CD4-positive, CD25-positive, alpha-beta regulatory T cell (primary cell): ENCODE results near the gene SDHA. TPM values are rescaled to one million over a fixed set of nuclear protein-coding genes. Genes with fewer than 3 reads are reported as not detected.
"Not testable (repeated sequence)": the region's sequence is repeated elsewhere in the genome, so short reads cannot be mapped to it uniquely, and the experiment has no call there.

Experiments used
- ATAC-seq, 2 donors: fragments of 150-1000 bp; cut with Tn5 transposase; one replicate each; pipeline ENCODE4 v1.10.0; 2021; ENCODE audit warnings: low read depth in 2 of 2, moderate number of reproducible peaks in 2 of 2, moderate library complexity in 1 of 2
- DNase-seq, 3 donors: peaks; one replicate each; pipeline versions ENCODE4 v3.0.0 to v3.0.0-alpha.2; 2012 to 2022; ENCODE audit warnings: mixed read lengths in 1 of 3
- H3K27ac ChIP-seq: one replicate; pipeline ENCODE4 v1.7.0; 2013; ENCODE audit warnings: mild to moderate bottlenecking, low read length; ENCODE audit not compliant: insufficient read depth, poor library complexity, severe bottlenecking
- H3K27me3 ChIP-seq: one replicate; pipeline ENCODE4 v1.7.0; 2013; ENCODE audit warnings: low read length; ENCODE audit not compliant: control insufficient read depth, insufficient read depth
- H3K36me3 ChIP-seq: one replicate; pipeline ENCODE4 v1.7.0; 2013; ENCODE audit warnings: mild to moderate bottlenecking, low read length, moderate library complexity; ENCODE audit not compliant: control insufficient read depth, insufficient read depth
- H3K4me1 ChIP-seq: 2 replicates; pipeline ENCODE4 v1.7.0; 2013; ENCODE audit warnings: mild to moderate bottlenecking, low read length; ENCODE audit not compliant: insufficient read depth, control insufficient read depth, poor library complexity, severe bottlenecking
- H3K4me3 ChIP-seq: one replicate; pipeline ENCODE4 v1.7.0; 2013; ENCODE audit warnings: low read depth, mild to moderate bottlenecking, low read length, moderate library complexity
- H3K9me3 ChIP-seq, 2 experiments: 1 replicate in 1 of 2; 2 replicates in 1 of 2; pipeline ENCODE4 v1.7.0; 2013; ENCODE audit warnings: low read length in 2 of 2, mild to moderate bottlenecking in 1 of 2, moderate library complexity in 1 of 2; ENCODE audit not compliant: control insufficient read depth in 2 of 2
- H3K27ac Mint-ChIP-seq, 3 donors: one replicate each; pipeline ENCODE4 v1.8.0; 2020 to 2022; ENCODE audit warnings: mild to moderate bottlenecking in 3 of 3, mixed read lengths in 3 of 3, moderate library complexity in 2 of 3
- H3K27me3 Mint-ChIP-seq: one replicate; pipeline ENCODE4 v1.8.0; 2022; ENCODE audit warnings: mild to moderate bottlenecking, mixed read lengths
- H3K36me3 Mint-ChIP-seq: one replicate; pipeline ENCODE4 v1.8.0; 2020; ENCODE audit warnings: mixed read lengths
- H3K4me1 Mint-ChIP-seq, 4 donors: one replicate each; pipeline ENCODE4 v1.8.0; 2020 to 2022; ENCODE audit warnings: mixed read lengths in 4 of 4, mild to moderate bottlenecking in 1 of 4
- H3K4me3 Mint-ChIP-seq, 4 donors: one replicate each; pipeline ENCODE4 v1.8.0; 2020 to 2022; ENCODE audit warnings: mild to moderate bottlenecking in 4 of 4, mixed read lengths in 4 of 4, moderate library complexity in 3 of 4
- H3K9me3 Mint-ChIP-seq, 7 donors: one replicate each; pipeline ENCODE4 v1.8.0; 2020 to 2022; ENCODE audit warnings: mixed read lengths in 7 of 7, mild to moderate bottlenecking in 3 of 7, moderate library complexity in 2 of 7
- polyA plus RNA-seq, 4 donors: library from polyadenylated mRNA; unstranded; fragments of 300-500 nt; fragmentation: Illumina TruSeq; gene quantifications; one replicate each; pipeline ENCODE4 v1.2.3, GENCODE V29; 2021
- total RNA-seq: library from RNA; stranded (reverse); gene quantifications from one replicate; pipeline ENCODE4 v1.2.3, GENCODE V29; 2022

The SDHA gene
- total and polyA plus RNA-seq, 5 donors from 2014 or later = 211 to 290 (median 235) TPM

DNA sequence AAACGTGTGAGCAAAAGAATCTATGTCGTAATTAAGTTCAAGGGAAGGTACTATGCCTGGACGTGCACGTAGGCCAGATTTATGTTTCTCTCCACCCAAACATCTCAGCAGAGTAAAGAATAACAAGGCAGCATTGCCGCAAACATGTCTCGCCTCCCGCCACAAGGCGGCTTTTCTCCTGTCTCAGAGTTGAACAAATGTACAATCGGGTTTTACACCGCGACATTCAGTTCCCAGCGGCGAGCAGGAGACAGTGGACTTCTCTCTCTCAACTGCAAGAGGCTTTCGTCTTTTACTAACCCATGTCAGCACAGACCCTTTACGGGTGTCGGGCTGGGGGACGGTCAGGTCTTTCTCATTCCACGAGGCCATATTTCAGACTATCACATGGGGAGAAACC lies 21.1 kb upstream of the SDHA start:
- not testable (repeated sequence) for H3K27me3 Mint-ChIP-seq

DNA sequence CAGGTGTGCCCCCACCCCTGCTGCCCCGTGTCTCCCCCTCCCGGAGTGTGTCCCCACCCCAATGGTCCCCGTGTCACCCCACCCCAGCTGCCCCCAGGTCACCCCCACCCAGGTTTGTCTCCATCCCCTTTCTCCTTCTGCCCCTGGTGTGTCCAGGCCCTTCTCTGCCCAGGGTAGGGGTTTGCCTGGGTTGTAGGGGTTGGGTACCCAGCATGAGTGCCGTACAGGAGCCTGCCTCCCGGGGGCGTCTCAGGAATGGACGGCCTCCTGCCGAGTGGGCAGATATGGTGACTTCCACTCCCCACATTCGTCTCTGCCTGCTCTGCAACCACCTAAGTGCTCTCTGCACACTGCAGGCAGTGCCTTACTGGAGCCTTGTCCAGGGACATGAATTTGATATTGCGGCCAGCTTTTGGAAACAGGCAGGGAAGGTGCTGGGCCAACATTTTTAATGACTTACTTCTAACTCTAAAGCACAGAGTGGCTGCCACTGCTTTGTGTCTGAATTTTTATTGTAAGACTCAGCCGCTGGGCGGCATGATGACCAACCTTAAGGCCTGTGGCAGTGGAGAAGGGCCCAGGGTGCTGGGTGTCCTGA lies 20.1 kb upstream of the SDHA start:
- no peaks in the 10 kb centered on the region for H3K9me3 ChIP-seq
- H3K9me3 Mint-ChIP-seq = no peaks in the 10 kb centered on the region
- no peaks in the 10 kb centered on the region for H3K36me3 Mint-ChIP-seq
- DNase-seq (no peak), ATAC-seq (no peak)
- H3K4me3 ChIP-seq = no peak overlapping the region
- H3K4me1 ChIP-seq = no peaks in the 10 kb centered on the region
- no peak overlapping the region for H3K4me3 Mint-ChIP-seq
- peaks cover 0 to 6% (median 2%) of the 10 kb centered on the region in 4 donors for H3K4me1 Mint-ChIP-seq
- no peak overlapping the region for H3K27ac Mint-ChIP-seq
- no peaks in the 10 kb centered on the region for H3K27me3 ChIP-seq
- H3K27me3 Mint-ChIP-seq = no peaks in the 10 kb centered on the region
- H3K27ac ChIP-seq = no peak overlapping the region
- no peaks in the 10 kb centered on the region for H3K36me3 ChIP-seq

More for the DNA sequence above, 21.1 kb upstream of the SDHA start:
- not testable (repeated sequence) for H3K4me1 Mint-ChIP-seq, H3K4me3 Mint-ChIP-seq, H3K36me3 ChIP-seq, H3K27ac ChIP-seq, H3K36me3 Mint-ChIP-seq, DNase-seq, H3K9me3 Mint-ChIP-seq, H3K4me1 ChIP-seq, H3K9me3 ChIP-seq, H3K27ac Mint-ChIP-seq, H3K4me3 ChIP-seq, ATAC-seq, H3K27me3 ChIP-seq

DNA sequence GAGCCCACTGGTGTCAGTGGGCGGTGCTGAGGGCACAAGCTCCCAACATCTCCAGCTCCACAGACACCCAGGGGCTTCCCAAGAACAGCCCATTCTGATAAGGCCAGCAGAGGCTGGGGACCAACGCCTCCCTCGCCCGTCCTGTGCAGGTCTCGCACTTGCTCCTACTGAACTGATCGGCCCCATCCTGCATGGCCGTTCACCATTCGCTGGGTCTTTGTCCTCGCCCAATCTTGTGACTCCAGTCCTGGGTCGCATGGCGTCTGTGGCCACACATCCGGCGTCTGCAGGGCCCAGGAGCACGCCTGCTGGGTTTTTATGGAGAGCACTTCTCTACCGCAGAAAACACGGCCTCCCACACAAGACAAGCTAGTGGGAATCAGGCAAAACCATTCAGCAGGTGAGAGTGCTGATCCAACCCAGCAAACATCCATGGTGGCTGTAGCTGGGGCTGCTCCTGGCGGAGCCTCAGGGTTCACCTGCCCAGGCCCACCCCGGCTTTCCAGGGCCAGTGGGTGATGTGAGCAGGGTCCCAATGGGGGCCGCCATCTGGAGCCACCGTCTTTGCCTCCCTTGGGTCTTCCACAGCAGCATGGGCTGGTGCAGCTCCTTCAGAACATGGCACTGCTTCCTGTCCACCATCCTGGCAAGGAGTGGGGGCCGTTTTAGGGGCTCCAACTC lies 19.5 kb upstream of the SDHA start:
- peaks cover 0 to 6% (median 2%) of the 10 kb centered on the region in 4 donors for H3K4me1 Mint-ChIP-seq
- H3K27ac ChIP-seq = no peak overlapping the region
- H3K27me3 ChIP-seq = no peaks in the 10 kb centered on the region
- no peak overlapping the region for H3K4me3 Mint-ChIP-seq
- peak overlapping the region in 1 of 3 donors; percentile 78 for H3K27ac Mint-ChIP-seq
- H3K9me3 ChIP-seq = no peaks in the 10 kb centered on the region
- no peak for DNase-seq
- ATAC-seq = no peak
- no peaks in the 10 kb centered on the region for H3K27me3 Mint-ChIP-seq
- peaks cover 2% of the 10 kb centered on the region for H3K36me3 ChIP-seq
- H3K4me3 ChIP-seq = no peak overlapping the region
- H3K4me1 ChIP-seq = no peaks in the 10 kb centered on the region
- peaks cover 1% of the 10 kb centered on the region for H3K36me3 Mint-ChIP-seq
- no peaks in the 10 kb centered on the region for H3K9me3 Mint-ChIP-seq

DNA sequence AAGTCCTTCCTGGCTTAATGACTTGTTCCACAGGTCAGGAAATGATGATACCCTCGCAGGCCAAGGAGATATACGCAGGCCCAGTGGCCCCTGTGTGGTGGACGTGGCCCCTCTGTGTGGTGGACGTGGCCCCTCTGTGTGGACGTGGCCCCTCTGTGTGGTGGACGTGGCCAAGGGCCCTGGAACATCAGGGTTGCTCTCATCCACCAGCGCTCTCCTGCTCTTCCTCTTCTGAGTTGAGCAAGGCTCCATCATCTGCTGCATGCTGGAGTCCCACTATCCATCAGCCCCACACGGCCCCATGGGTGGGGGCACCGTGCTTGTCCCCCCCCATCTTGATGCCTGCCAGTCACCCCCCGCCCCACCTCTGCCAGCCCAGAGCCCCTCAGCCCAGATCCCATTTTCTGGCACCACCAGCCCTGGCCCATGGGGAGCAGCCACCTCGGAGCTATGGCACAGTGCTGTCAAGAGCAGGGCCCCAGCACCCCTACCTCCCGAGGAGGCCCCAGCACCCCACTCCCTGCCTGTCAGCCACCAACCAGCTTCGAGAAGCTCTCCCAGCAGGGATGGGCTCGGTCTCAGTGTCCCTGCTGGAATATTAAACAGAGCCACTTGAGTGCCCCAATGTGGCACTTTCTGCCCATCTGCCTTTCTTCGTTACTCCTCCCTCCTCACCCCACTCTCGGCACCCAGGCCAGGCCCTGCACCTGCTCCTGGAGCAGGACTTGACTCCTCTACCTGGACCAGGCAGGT lies 18.7 kb upstream of the SDHA start:
- Mint-ChIP-seq H3K27ac (no peak overlapping the region), H3K27me3 (no peaks in the 10 kb centered on the region), H3K9me3 (no peaks in the 10 kb centered on the region), H3K4me1 (peaks cover 0 to 6% (median 2%) of the 10 kb centered on the region in 4 donors), H3K4me3 (no peak overlapping the region), H3K36me3 (peaks cover 5% of the 10 kb centered on the region)
- Histone ChIP-seq H3K9me3 (no peaks in the 10 kb centered on the region), H3K36me3 (peaks cover 10% of the 10 kb centered on the region), H3K27me3 (no peaks in the 10 kb centered on the region), H3K27ac (no peak overlapping the region), H3K4me3 (no peak overlapping the region), H3K4me1 (no peaks in the 10 kb centered on the region)
- ATAC-seq (no peak), DNase-seq (no peak)

DNA sequence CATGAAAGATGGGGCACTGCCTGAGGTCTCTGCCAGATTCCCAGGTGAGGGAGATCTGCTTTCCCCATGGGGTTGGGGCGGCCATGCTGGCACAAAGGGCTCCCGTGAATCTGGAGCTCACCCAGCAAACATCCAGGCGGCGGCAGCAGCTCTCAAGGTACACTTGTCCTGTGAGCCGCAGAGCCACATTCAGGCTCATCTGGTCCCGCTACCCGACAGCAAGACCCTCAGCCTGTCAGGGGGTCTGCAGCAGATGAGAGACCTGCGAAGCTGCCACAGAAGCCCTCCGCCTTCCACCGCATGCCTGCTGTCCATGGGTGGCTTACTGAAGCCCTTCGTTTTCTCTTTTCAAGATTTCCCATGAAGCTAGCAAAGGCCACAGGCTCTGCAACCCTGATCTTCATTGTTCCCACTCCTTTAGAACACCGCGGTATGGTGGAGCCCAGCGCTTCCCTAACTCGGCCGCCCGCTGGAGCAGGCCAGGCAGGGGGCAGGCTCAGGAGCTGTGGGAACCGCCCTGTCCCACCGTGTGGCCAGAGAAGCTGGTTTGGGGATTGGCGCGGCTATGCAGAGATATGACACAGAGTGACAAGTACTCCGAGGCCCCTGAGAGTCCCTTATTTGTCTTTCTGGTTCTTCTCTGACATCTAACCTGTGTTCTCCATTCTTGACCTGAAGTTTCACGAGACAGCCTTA lies 18.0 kb upstream of the SDHA start:
- Mint-ChIP-seq H3K9me3 (no peaks in the 10 kb centered on the region), H3K27ac (peak overlapping the region in 1 of 3 donors; percentile 38), H3K4me1 (peaks cover 0 to 9% (median 3%) of the 10 kb centered on the region in 4 donors), H3K36me3 (peaks cover 12% of the 10 kb centered on the region), H3K27me3 (no peaks in the 10 kb centered on the region), H3K4me3 (no peak overlapping the region)
- Histone ChIP-seq H3K4me1 (no peaks in the 10 kb centered on the region), H3K9me3 (no peaks in the 10 kb centered on the region), H3K27me3 (no peaks in the 10 kb centered on the region), H3K36me3 (peaks cover 17% of the 10 kb centered on the region), H3K27ac (no peak overlapping the region), H3K4me3 (no peak overlapping the region)
- ATAC-seq = no peak
- DNase-seq = no peak

DNA sequence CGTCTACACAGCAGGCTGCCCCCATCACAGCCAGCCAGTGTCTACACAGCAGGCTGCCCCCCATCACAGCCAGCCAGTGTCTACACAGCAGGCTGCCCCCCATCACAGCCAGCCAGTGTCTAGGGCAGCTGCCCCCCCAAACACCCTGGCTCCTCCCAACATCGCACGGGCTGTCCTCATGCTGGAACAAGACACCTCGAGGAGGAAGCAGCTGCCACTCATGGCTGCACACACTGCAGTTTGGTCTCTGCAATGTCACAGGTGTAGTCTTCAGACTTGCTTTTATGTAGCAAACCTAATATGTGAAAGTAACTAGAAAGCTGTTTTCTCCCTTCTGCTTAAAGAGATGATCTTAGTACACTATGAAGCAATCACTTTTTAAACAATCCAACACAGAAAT lies 17.1 kb upstream of the SDHA start:
- Histone ChIP-seq H3K4me1 (no peaks in the 10 kb centered on the region), H3K27me3 (no peaks in the 10 kb centered on the region), H3K9me3 (no peaks in the 10 kb centered on the region), H3K36me3 (peaks cover 26% of the 10 kb centered on the region), H3K4me3 (no peak overlapping the region), H3K27ac (no peak overlapping the region)
- H3K27ac Mint-ChIP-seq = peak overlapping the region in 1 of 3 donors; percentile 47
- no peak for DNase-seq
- peaks cover 18% of the 10 kb centered on the region for H3K36me3 Mint-ChIP-seq
- H3K9me3 Mint-ChIP-seq = no peaks in the 10 kb centered on the region
- ATAC-seq = no peak
- peaks cover 0 to 9% (median 3%) of the 10 kb centered on the region in 4 donors for H3K4me1 Mint-ChIP-seq
- H3K27me3 Mint-ChIP-seq = no peaks in the 10 kb centered on the region
- no peak overlapping the region for H3K4me3 Mint-ChIP-seq

DNA sequence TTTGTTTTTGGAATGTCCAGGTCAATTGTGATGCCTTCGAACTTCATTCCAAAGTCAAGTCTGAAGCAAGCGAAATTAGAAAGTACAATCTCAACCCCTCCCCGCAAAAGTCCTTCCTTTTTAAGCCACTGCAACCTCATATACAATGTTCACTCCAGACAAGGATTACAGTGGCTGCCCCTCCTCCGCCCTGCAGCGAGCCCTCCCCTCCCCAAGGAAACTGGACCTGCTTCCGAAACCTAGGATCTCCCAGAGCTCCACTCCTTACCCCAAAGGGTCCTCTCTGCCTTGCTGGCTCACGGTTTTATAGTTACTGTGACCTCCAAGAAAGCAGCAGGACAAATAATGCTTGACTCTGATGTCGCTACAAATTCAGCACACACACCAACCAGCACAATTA lies 16.4 kb upstream of the SDHA start:
- no peak overlapping the region for H3K27ac ChIP-seq
- Mint-ChIP-seq H3K4me1 (peaks cover 0 to 9% (median 3%) of the 10 kb centered on the region in 4 donors), H3K9me3 (no peaks in the 10 kb centered on the region), H3K4me3 (no peak overlapping the region), H3K27ac (peak overlapping the region in 1 of 3 donors; percentile 47), H3K27me3 (no peaks in the 10 kb centered on the region), H3K36me3 (peaks cover 21% of the 10 kb centered on the region)
- no peaks in the 10 kb centered on the region for H3K9me3 ChIP-seq
- H3K27me3 ChIP-seq = no peaks in the 10 kb centered on the region
- DNase-seq = no peak
- no peaks in the 10 kb centered on the region for H3K4me1 ChIP-seq
- ATAC-seq = no peak
- peaks cover 32% of the 10 kb centered on the region for H3K36me3 ChIP-seq
- no peak overlapping the region for H3K4me3 ChIP-seq
